Measurements from ENCODE around the gene OBSCN. TPM values are rescaled to one million over a fixed set of nuclear protein-coding genes. Genes with fewer than 3 reads are reported as not detected.

OBSCN gene
- total RNA-seq, 1 experiment from 2014 or later: 29.1 TPM

GRCh38 chr1:228169345-228169744 is 38.5 kb upstream of the OBSCN start:
- no peak overlapping the region for H3K4me3 ChIP-seq (ENCODE audit: low read length)
- CTCF ChIA-PET: no interaction called here
- POLR2A ChIA-PET (ENCODE audit: unreplicated experiment): no interaction called here
- H3K9me2 ChIP-seq (replicated peaks; ENCODE audit: low read length): no peaks in the 10 kb centered on the region
- H3K27me3 ChIP-seq (ENCODE audit: low read length): no peaks in the 10 kb centered on the region
- intact Hi-C loops (cut with micrococcal nuclease): loop anchor here (5.0 to 10.0 kb wide), 3 partner anchors 288 to 1982 kb away; partner anchors contain the start of gene ACBD3
- TF ChIP-seq EZH2phosphoT487 (IDR thresholded peaks at IDR 0.05; ENCODE audit: borderline replicate concordance, low read length) (no peak), CTCF (conservative IDR thresholded peaks at IDR 0.05; ENCODE audit: low read depth, low read length) (no peak), EZH2 (IDR thresholded peaks at IDR 0.05; ENCODE audit: low read length, unreplicated experiment) (no peak)
- H3K27ac ChIP-seq (ENCODE audit: low read length): no peak overlapping the region
- no peak for DNase-seq
- ATAC-seq: no peak
- H4K20me1 ChIP-seq (ENCODE audit: low read length): no peaks in the 10 kb centered on the region
- no peak overlapping the region for H2AFZ ChIP-seq (ENCODE audit: low read length)
- BruUV-seq (replicated peaks): no TSS peak
- peaks cover 32% of the 10 kb centered on the region for H3K79me2 ChIP-seq (ENCODE audit: low read length)
- no peaks in the 10 kb centered on the region for H3K9me3 ChIP-seq (ENCODE audit: low read length)
- H3F3A ChIP-seq (ENCODE audit: low read length, unreplicated experiment): no peaks in the 10 kb centered on the region
- no peak overlapping the region for H3K4me2 ChIP-seq (ENCODE audit: low read length)
- no peak overlapping the region for H3K9ac ChIP-seq (ENCODE audit: low read length)
- H3K4me1 ChIP-seq (ENCODE audit: insufficient read depth, low read length): peaks cover 24% of the 10 kb centered on the region
- no peaks in the 10 kb centered on the region for H3K36me3 ChIP-seq (ENCODE audit: low read depth, low read length)

- Histone ChIP-seq H3F3A (ENCODE audit: low read length, unreplicated experiment) (no peaks in the 10 kb centered on the region), H4K20me1 (ENCODE audit: low read length) (peaks cover 4% of the 10 kb centered on the region; the same call in 1 of the 2 replicates), H3K9me2 (replicated peaks; ENCODE audit: low read length) (no peaks in the 10 kb centered on the region), H3K36me3 (ENCODE audit: low read depth, low read length) (no peaks in the 10 kb centered on the region), H3K9ac (ENCODE audit: low read length) (no peak overlapping the region), H2AFZ (ENCODE audit: low read length) (no peak overlapping the region), H3K9me3 (ENCODE audit: low read length) (no peaks in the 10 kb centered on the region), H3K79me2 (ENCODE audit: low read length) (peaks cover 32% of the 10 kb centered on the region), H3K4me2 (ENCODE audit: low read length) (no peak overlapping the region), H3K4me1 (ENCODE audit: insufficient read depth, low read length) (peaks cover 16% of the 10 kb centered on the region), H3K4me3 (ENCODE audit: low read length) (no peak overlapping the region), H3K27me3 (ENCODE audit: low read length) (no peaks in the 10 kb centered on the region), H3K27ac (ENCODE audit: low read length) (no peak overlapping the region)
- no peak for ATAC-seq
- ChIA-PET POLR2A (ENCODE audit: unreplicated experiment) (no interaction called here), CTCF (no interaction called here)
- BruUV-seq (replicated peaks): no TSS peak
- TF ChIP-seq CTCF (conservative IDR thresholded peaks at IDR 0.05; ENCODE audit: low read depth, low read length): no peak
- no peak for TF ChIP-seq EZH2phosphoT487 (IDR thresholded peaks at IDR 0.05; ENCODE audit: borderline replicate concordance, low read length)
- no peak for TF ChIP-seq EZH2 (IDR thresholded peaks at IDR 0.05; ENCODE audit: low read length, unreplicated experiment)
- DNase-seq: no peak
- intact Hi-C loops (cut with micrococcal nuclease): no loop called here
Measured at GRCh38 chr1:228170666-228171065, 37.2 kb upstream of the OBSCN start.

GRCh38 chr1:228171221-228171891 is 36.5 kb upstream of the OBSCN start:
- Histone ChIP-seq H3K9me2 (replicated peaks; ENCODE audit: low read length) (no peaks in the 10 kb centered on the region), H3K4me1 (ENCODE audit: insufficient read depth, low read length) (peaks cover 14% of the 10 kb centered on the region), H3K9ac (ENCODE audit: low read length) (no peak overlapping the region), H3K4me3 (ENCODE audit: low read length) (no peak overlapping the region), H3K36me3 (ENCODE audit: low read depth, low read length) (no peaks in the 10 kb centered on the region), H3K9me3 (ENCODE audit: low read length) (no peaks in the 10 kb centered on the region), H3K4me2 (ENCODE audit: low read length) (no peak overlapping the region), H3K27me3 (ENCODE audit: low read length) (no peaks in the 10 kb centered on the region), H3K27ac (ENCODE audit: low read length) (no peak overlapping the region), H3F3A (ENCODE audit: low read length, unreplicated experiment) (no peaks in the 10 kb centered on the region), H3K79me2 (ENCODE audit: low read length) (peaks cover 32% of the 10 kb centered on the region), H2AFZ (ENCODE audit: low read length) (no peak overlapping the region), H4K20me1 (ENCODE audit: low read length) (peaks cover 4% of the 10 kb centered on the region; the same call in 1 of the 2 replicates)
- DNase-seq (no peak), ATAC-seq (no peak)
- CTCF ChIA-PET: no interaction called here
- POLR2A ChIA-PET (ENCODE audit: unreplicated experiment): no interaction called here
- TF ChIP-seq CTCF (conservative IDR thresholded peaks at IDR 0.05; ENCODE audit: low read depth, low read length): no peak
- no peak for TF ChIP-seq EZH2 (IDR thresholded peaks at IDR 0.05; ENCODE audit: low read length, unreplicated experiment)
- TF ChIP-seq EZH2phosphoT487 (IDR thresholded peaks at IDR 0.05; ENCODE audit: borderline replicate concordance, low read length): no peak
- intact Hi-C loops (cut with micrococcal nuclease): no loop called here
- BruUV-seq (replicated peaks): no TSS peak

Measured in PC-3 (cell line).